Mesendoderm (in vitro differentiated cells): ENCODE measurements around the gene FEZ2.

Source experiments
- DNase-seq: peaks from one replicate; pipeline ENCODE4 v3.0.0; 2013
- H2AK5ac ChIP-seq: 2 replicates; pipeline ENCODE4 v1.6.1; 2013; ENCODE audit warnings: low read length, inconsistent platforms
- H2BK120ac ChIP-seq: 2 replicates; pipeline ENCODE4 v1.6.1; 2013; ENCODE audit warnings: low read depth, mild to moderate bottlenecking, low read length, moderate library complexity, mixed read lengths
- H2BK15ac ChIP-seq: replicated peaks from 2 replicates; pipeline ENCODE4 v1.6.1; 2013; ENCODE audit warnings: low read depth, mild to moderate bottlenecking, moderate library complexity
- H2BK5ac ChIP-seq: 2 replicates; pipeline ENCODE4 v1.6.1; 2013; ENCODE audit warnings: low read length, inconsistent platforms
- H3K18ac ChIP-seq: 2 replicates; pipeline ENCODE4 v1.6.1; 2013; ENCODE audit warnings: mild to moderate bottlenecking, low read length, mixed read lengths
- H3K23ac ChIP-seq: one replicate; pipeline ENCODE4 v1.6.1; 2013; ENCODE audit warnings: low read length
- H3K27ac ChIP-seq: 2 replicates; pipeline ENCODE4 v1.5.1; 2013; ENCODE audit warnings: low read depth, mild to moderate bottlenecking, inconsistent platforms, low read length, moderate library complexity
- H3K27me3 ChIP-seq: 2 replicates; pipeline ENCODE4 v1.6.1; 2013; ENCODE audit warnings: low read length, control low read depth, mild to moderate bottlenecking, inconsistent platforms; ENCODE audit not compliant: insufficient read depth, poor library complexity
- H3K36me3 ChIP-seq: 2 replicates; pipeline ENCODE4 v1.6.1; 2013; ENCODE audit warnings: low read length, inconsistent platforms; ENCODE audit not compliant: control insufficient read depth, insufficient read depth
- H3K4ac ChIP-seq: one replicate; pipeline ENCODE4 v1.6.1; 2013; ENCODE audit warnings: low read depth, mild to moderate bottlenecking, low read length, moderate library complexity
- H3K4me1 ChIP-seq: 2 replicates; pipeline ENCODE4 v1.6.1; 2013; ENCODE audit warnings: low read depth, low read length, inconsistent platforms; ENCODE audit not compliant: control insufficient read depth
- H3K4me2 ChIP-seq: 2 replicates; pipeline ENCODE4 v1.6.1; 2013; ENCODE audit warnings: low read length
- H3K4me3 ChIP-seq: 2 replicates; pipeline ENCODE4 v1.5.1; 2013; ENCODE audit warnings: mild to moderate bottlenecking, low read length
- H3K56ac ChIP-seq: one replicate; pipeline ENCODE4 v1.6.1; 2013; ENCODE audit warnings: low read length
- H3K79me1 ChIP-seq: 2 replicates; pipeline ENCODE4 v1.6.1; 2013; ENCODE audit warnings: low read length, inconsistent platforms
- H3K79me2 ChIP-seq: 2 replicates; pipeline ENCODE4 v1.6.1; 2013; ENCODE audit warnings: mild to moderate bottlenecking, low read length; ENCODE audit not compliant: control insufficient read depth, insufficient read depth
- H3K9ac ChIP-seq: 2 replicates; pipeline ENCODE4 v1.6.1; 2013; ENCODE audit warnings: low read length, inconsistent platforms
- H4K5ac ChIP-seq: one replicate; pipeline ENCODE4 v1.6.1; 2013; ENCODE audit warnings: low read length
- H4K8ac ChIP-seq: one replicate; pipeline ENCODE4 v1.6.1; 2013; ENCODE audit warnings: low read depth, mild to moderate bottlenecking, control low read depth, low read length, moderate library complexity
- WGBS: extraction: QIAGEN DNeasy Blood & Tissue Kit; methylation state at CpG from one replicate; pipeline ENCODE4 v1.1.7; 2013; ENCODE audit warnings: low lambda C conversion rate, missing lambda C conversion rate; ENCODE audit not compliant: insufficient coverage; ENCODE audit errors: extremely low coverage; 5-methylcytosine and 5-hydroxymethylcytosine counted together

FEZ2 gene

DNA sequence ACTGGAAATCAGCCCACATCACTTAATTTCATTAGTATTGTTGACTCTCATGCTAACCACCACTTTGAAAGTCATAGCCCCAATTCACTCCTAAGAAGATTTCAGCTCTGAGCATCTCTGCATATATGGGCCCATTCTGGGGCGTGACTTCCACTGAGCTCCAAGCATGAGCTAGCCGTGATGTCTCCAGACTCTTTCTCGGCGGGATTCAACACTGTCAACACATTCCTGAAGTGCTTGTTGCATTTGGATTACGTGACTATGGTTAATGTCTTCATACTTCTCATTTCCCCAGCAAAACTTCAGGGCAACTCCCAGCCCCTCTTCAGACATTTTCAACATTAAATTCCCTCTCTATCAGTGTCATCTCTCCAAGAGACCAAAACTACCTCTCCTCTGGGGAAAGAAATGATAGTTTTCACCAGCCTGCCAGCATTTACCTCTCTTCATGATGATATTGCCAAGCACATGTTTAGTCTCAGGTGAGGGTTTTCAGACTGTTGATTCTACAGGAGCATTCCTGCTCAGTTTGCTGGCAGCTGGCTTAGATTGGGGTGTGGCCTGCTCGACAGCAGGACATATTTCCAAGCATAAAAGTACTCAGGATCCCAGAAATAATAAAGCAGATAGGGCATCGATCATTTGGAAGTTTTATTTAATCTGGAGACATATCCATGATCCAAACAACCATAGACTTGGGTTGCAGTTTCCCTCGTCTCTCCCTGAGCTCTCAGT, 81.7 kb downstream of the FEZ2 start:
- no CpG with 5 or more reads among the region's 8 CpGs for WGBS
- no peak overlapping the region for H2BK15ac ChIP-seq
- H2BK5ac ChIP-seq: no peak overlapping the region
- H3K9ac ChIP-seq: no peak overlapping the region
- H3K27ac ChIP-seq: no peak overlapping the region
- peaks cover 12% of the 10 kb centered on the region for H3K36me3 ChIP-seq
- H3K4me1 ChIP-seq: no peaks in the 10 kb centered on the region
- H3K23ac ChIP-seq: no peak overlapping the region
- H3K4me3 ChIP-seq: no peak overlapping the region
- DNase-seq: no peak
- H3K56ac ChIP-seq: no peak overlapping the region
- no peak overlapping the region for H4K8ac ChIP-seq
- H2AK5ac ChIP-seq: no peak overlapping the region
- no peaks in the 10 kb centered on the region for H3K79me2 ChIP-seq
- H3K4me2 ChIP-seq: no peak overlapping the region
- H4K5ac ChIP-seq: no peak overlapping the region
- no peak overlapping the region for H2BK120ac ChIP-seq
- no peak overlapping the region for H3K4ac ChIP-seq
- H3K18ac ChIP-seq: no peak overlapping the region
- no peaks in the 10 kb centered on the region for H3K27me3 ChIP-seq
- no peaks in the 10 kb centered on the region for H3K79me1 ChIP-seq

DNA sequence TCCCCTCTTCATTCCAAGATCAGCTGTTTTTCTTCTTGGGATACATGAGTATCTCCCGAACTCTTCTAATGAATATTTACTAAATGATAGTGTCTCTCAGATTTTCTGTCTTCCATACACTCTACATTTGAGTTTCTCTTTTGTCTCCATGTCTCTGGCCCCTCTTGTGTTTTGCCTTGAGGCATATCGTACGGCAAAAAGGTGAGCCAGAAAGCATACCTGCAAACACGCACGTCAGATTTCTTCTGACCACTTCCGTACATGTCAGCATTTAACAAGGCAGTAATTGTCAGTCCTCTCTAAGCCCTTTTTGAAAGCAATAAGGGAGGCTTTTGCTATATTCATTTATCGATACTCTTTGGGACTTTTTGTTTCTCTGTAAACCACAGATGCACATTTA, 82.4 kb downstream of the FEZ2 start:
- WGBS: no CpG with 5 or more reads among the region's 7 CpGs
- Histone ChIP-seq H2BK120ac (no peak overlapping the region), H3K79me2 (no peaks in the 10 kb centered on the region), H3K56ac (no peak overlapping the region), H3K23ac (no peak overlapping the region), H3K4me2 (no peak overlapping the region), H3K4me3 (no peak overlapping the region), H4K5ac (no peak overlapping the region), H3K4me1 (no peaks in the 10 kb centered on the region), H3K79me1 (no peaks in the 10 kb centered on the region), H3K18ac (no peak overlapping the region), H2BK15ac (no peak overlapping the region), H3K4ac (no peak overlapping the region), H3K27me3 (no peaks in the 10 kb centered on the region), H2BK5ac (no peak overlapping the region), H3K36me3 (peaks cover 12% of the 10 kb centered on the region), H3K27ac (no peak overlapping the region), H4K8ac (no peak overlapping the region), H3K9ac (no peak overlapping the region), H2AK5ac (no peak overlapping the region)
- no peak for DNase-seq

DNA sequence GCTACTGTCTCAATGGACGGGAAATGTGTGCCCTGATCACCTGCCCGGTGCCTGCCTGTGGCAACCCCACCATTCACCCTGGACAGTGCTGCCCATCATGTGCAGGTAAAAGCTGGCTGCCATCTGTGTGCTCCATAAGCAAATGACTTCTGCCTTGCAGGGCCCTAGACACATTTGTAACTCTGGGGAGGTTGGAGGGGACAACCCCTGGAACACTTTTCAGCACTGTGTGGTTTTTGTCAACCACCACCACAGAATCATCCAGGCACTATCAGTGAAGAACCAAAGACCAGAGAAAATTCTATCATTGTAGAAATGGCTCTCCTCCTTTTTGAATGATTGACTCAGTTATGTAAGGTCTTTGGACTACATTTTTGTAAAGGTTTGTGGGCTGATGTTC, 84.3 kb downstream of the FEZ2 start:
- Histone ChIP-seq H2AK5ac (no peak overlapping the region), H3K79me1 (no peaks in the 10 kb centered on the region), H3K23ac (no peak overlapping the region), H3K4me1 (no peaks in the 10 kb centered on the region), H4K8ac (no peak overlapping the region), H3K79me2 (peaks cover 1% of the 10 kb centered on the region), H4K5ac (no peak overlapping the region), H3K27me3 (no peaks in the 10 kb centered on the region), H3K18ac (no peak overlapping the region), H2BK15ac (no peak overlapping the region), H3K27ac (no peak overlapping the region), H3K36me3 (peaks cover 12% of the 10 kb centered on the region), H3K9ac (no peak overlapping the region), H2BK5ac (no peak overlapping the region), H3K56ac (no peak overlapping the region), H3K4ac (no peak overlapping the region), H3K4me2 (no peak overlapping the region), H2BK120ac (no peak overlapping the region), H3K4me3 (no peak overlapping the region)
- no CpG with 5 or more reads among the region's 2 CpGs for WGBS
- DNase-seq: no peak

DNA sequence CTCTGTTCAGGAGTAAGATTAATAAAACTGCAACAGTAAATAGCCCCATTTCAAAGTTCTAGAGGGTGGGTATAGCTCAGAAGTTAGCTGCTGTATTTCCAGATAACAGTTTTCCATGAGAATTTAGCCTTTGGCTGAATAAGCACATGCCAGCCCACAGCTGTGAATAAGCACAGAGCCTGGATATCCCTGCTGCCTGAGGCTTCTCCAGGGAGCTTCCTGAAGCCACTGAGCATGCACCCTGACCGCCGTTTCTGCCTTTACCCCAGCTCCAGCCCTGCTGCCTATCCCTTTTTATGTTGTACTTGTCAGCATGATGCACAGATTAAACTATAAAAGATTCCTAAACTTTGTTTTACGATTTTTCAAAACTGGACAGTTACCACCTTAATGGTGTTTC, 85.3 kb downstream of the FEZ2 start:
- no peaks in the 10 kb centered on the region for H3K79me1 ChIP-seq
- H3K9ac ChIP-seq: no peak overlapping the region
- H3K56ac ChIP-seq: no peak overlapping the region
- no peak overlapping the region for H3K4me3 ChIP-seq
- H4K8ac ChIP-seq: no peak overlapping the region
- peaks cover 12% of the 10 kb centered on the region for H3K36me3 ChIP-seq
- no peak overlapping the region for H3K27ac ChIP-seq
- H3K18ac ChIP-seq: no peak overlapping the region
- no CpG with 5 or more reads among the region's 3 CpGs for WGBS
- no peaks in the 10 kb centered on the region for H3K4me1 ChIP-seq
- no peak overlapping the region for H4K5ac ChIP-seq
- H3K23ac ChIP-seq: no peak overlapping the region
- no peak overlapping the region for H2BK15ac ChIP-seq
- H2BK120ac ChIP-seq: no peak overlapping the region
- no peak overlapping the region for H2AK5ac ChIP-seq
- no peak overlapping the region for H3K4ac ChIP-seq
- peaks cover 1% of the 10 kb centered on the region for H3K79me2 ChIP-seq
- no peak for DNase-seq
- no peaks in the 10 kb centered on the region for H3K27me3 ChIP-seq
- no peak overlapping the region for H3K4me2 ChIP-seq
- no peak overlapping the region for H2BK5ac ChIP-seq

DNA sequence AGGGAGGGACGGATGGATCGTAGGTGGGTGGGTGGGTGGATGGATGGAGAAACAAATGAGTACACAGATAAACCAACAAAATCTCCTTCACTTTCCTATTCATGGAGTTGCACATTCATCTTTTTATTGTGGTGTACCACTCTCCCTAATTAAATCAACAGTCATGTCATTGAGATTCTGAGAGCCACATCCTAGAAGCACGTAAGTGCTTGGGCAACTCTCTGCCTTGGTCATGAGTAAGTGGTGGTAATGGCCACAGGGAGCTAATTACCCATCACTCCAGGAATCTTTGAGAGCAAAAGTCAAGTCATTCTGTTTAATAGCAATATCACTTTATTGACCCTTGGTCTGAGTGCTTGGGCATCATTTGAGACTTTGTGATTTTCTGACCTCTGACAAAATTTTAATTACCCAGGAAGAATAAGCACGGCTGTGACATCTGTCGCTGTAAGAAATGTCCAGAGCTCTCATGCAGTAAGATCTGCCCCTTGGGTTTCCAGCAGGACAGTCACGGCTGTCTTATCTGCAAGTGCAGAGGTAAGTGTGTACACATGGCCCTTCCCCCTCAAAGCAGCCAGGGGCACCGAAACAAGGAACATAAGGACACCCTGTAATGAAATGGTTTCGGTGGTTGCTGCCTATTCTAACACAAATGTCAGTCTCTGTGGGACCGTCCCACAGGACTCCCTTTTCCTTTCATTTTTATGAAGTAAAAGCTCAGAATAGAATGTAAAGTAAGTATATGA, 85.9 kb downstream of the FEZ2 start:
- Histone ChIP-seq H4K8ac (no peak overlapping the region), H2BK15ac (no peak overlapping the region), H2BK5ac (no peak overlapping the region), H3K56ac (no peak overlapping the region), H4K5ac (no peak overlapping the region), H3K4me3 (no peak overlapping the region), H3K79me2 (peaks cover 1% of the 10 kb centered on the region), H2BK120ac (no peak overlapping the region), H3K4me1 (no peaks in the 10 kb centered on the region), H3K18ac (no peak overlapping the region), H2AK5ac (no peak overlapping the region), H3K23ac (no peak overlapping the region), H3K4me2 (no peak overlapping the region), H3K36me3 (peaks cover 8% of the 10 kb centered on the region), H3K27ac (no peak overlapping the region), H3K27me3 (no peaks in the 10 kb centered on the region), H3K79me1 (no peaks in the 10 kb centered on the region), H3K4ac (no peak overlapping the region), H3K9ac (no peak overlapping the region)
- WGBS: no CpG with 5 or more reads among the region's 9 CpGs
- DNase-seq: no peak
